ENCODE data around the gene GPR18. TPM values are rescaled to one million over a fixed set of nuclear protein-coding genes. Genes with fewer than 3 reads are reported as not detected.

The GPR18 gene
- total RNA-seq, 1 donor from 2014 or later, result not detected

- H3K4me1 ChIP-seq, result peaks cover 3% of the 10 kb centered on the region
- H3K4me3 Mint-ChIP-seq, result no peak overlapping the region
- H3K9ac ChIP-seq, result no peak overlapping the region
- no peaks in the 10 kb centered on the region for H3K9me3 Mint-ChIP-seq
- no peak for DNase-seq (ENCODE audit: low spot score)
- TF ChIP-seq EZH2 (IDR thresholded peaks at IDR 0.05) (no peak), CTCF (IDR thresholded peaks at IDR 0.05) (no peak), EZH2phosphoT487 (IDR thresholded peaks at IDR 0.05) (no peak)
- no peak overlapping the region for H3K27ac ChIP-seq
- H3K27ac Mint-ChIP-seq, result no peak overlapping the region
- peaks cover 86% of the 10 kb centered on the region for H4K20me1 ChIP-seq (ENCODE audit: low read depth)
- no peaks in the 10 kb centered on the region for H3K9me3 ChIP-seq (ENCODE audit: low read depth)
- H3K36me3 ChIP-seq, result no peaks in the 10 kb centered on the region
- H3K4me1 Mint-ChIP-seq, result peaks cover 23% of the 10 kb centered on the region
- H3K4me2 ChIP-seq, result no peak overlapping the region
- H3K79me2 ChIP-seq (ENCODE audit: low read depth), result peaks cover 100% of the 10 kb centered on the region
- H3K27me3 ChIP-seq, result no peaks in the 10 kb centered on the region
- H3K4me3 ChIP-seq, result no peak overlapping the region
- H3F3A ChIP-seq (ENCODE audit: low read depth), result no peaks in the 10 kb centered on the region
- H3K36me3 Mint-ChIP-seq, result peaks cover 29% of the 10 kb centered on the region
- peaks cover 2% of the 10 kb centered on the region for H3K27me3 Mint-ChIP-seq (ENCODE audit: insufficient read depth, low read depth)
- no peak overlapping the region for H2AFZ ChIP-seq (replicated peaks)
Observed at GRCh38 chr13:99208185-99208584, 50.0 kb downstream of the GPR18 start.

- Mint-ChIP-seq H3K4me3 (no peak overlapping the region), H3K4me1 (peaks cover 26% of the 10 kb centered on the region), H3K36me3 (peaks cover 29% of the 10 kb centered on the region), H3K27ac (peak overlapping the region; percentile 39), H3K9me3 (no peaks in the 10 kb centered on the region), H3K27me3 (ENCODE audit: insufficient read depth, low read depth) (peaks cover 2% of the 10 kb centered on the region)
- H3K36me3 ChIP-seq, result no peaks in the 10 kb centered on the region
- DNase-seq (ENCODE audit: low spot score), result no peak
- no peak overlapping the region for H3K27ac ChIP-seq
- H3K4me2 ChIP-seq, result no peak overlapping the region
- TF ChIP-seq EZH2phosphoT487 (IDR thresholded peaks at IDR 0.05) (no peak), EZH2 (IDR thresholded peaks at IDR 0.05) (no peak), CTCF (IDR thresholded peaks at IDR 0.05) (no peak)
- no peak overlapping the region for H2AFZ ChIP-seq (replicated peaks)
- H3K9me3 ChIP-seq (ENCODE audit: low read depth), result no peaks in the 10 kb centered on the region
- H3K79me2 ChIP-seq (ENCODE audit: low read depth), result peaks cover 100% of the 10 kb centered on the region
- no peaks in the 10 kb centered on the region for H3F3A ChIP-seq (ENCODE audit: low read depth)
- H4K20me1 ChIP-seq (ENCODE audit: low read depth), result peaks cover 93% of the 10 kb centered on the region
- peaks cover 3% of the 10 kb centered on the region for H3K4me1 ChIP-seq
- no peak overlapping the region for H3K4me3 ChIP-seq
- no peaks in the 10 kb centered on the region for H3K27me3 ChIP-seq
- H3K9ac ChIP-seq, result no peak overlapping the region
Observed at GRCh38 chr13:99207511-99207910, 50.7 kb downstream of the GPR18 start.

GRCh38 chr13:99206873-99207272, 51.3 kb downstream of the GPR18 start:
- Mint-ChIP-seq H3K36me3 (peaks cover 33% of the 10 kb centered on the region), H3K9me3 (no peaks in the 10 kb centered on the region), H3K4me1 (peaks cover 32% of the 10 kb centered on the region), H3K4me3 (no peak overlapping the region), H3K27ac (no peak overlapping the region), H3K27me3 (ENCODE audit: insufficient read depth, low read depth) (peaks cover 2% of the 10 kb centered on the region)
- Histone ChIP-seq H3K36me3 (no peaks in the 10 kb centered on the region), H2AFZ (replicated peaks) (no peak overlapping the region), H3K79me2 (ENCODE audit: low read depth) (peaks cover 100% of the 10 kb centered on the region), H3K4me1 (peaks cover 3% of the 10 kb centered on the region), H3K9me3 (ENCODE audit: low read depth) (no peaks in the 10 kb centered on the region), H3K9ac (no peak overlapping the region), H3F3A (ENCODE audit: low read depth) (no peaks in the 10 kb centered on the region), H3K4me2 (no peak overlapping the region), H3K4me3 (no peak overlapping the region), H3K27me3 (no peaks in the 10 kb centered on the region), H4K20me1 (ENCODE audit: low read depth) (peaks cover 97% of the 10 kb centered on the region), H3K27ac (no peak overlapping the region)
- no peak for DNase-seq (ENCODE audit: low spot score)
- no peak for TF ChIP-seq CTCF (IDR thresholded peaks at IDR 0.05)
- TF ChIP-seq EZH2phosphoT487 (IDR thresholded peaks at IDR 0.05), result no peak
- no peak for TF ChIP-seq EZH2 (IDR thresholded peaks at IDR 0.05)

Data from neural progenitor cell (in vitro differentiated cells).